Fibroblast of lung (primary cell): Measurements from ENCODE around the gene ARMC9. TPM values are rescaled to one million over a fixed set of nuclear protein-coding genes. Genes with fewer than 3 reads are reported as not detected.

ENCODE experiments used
- DNase-seq, 2 donors: peaks; one replicate each; pipeline versions ENCODE4 v3.0.0 to v3.0.0-alpha.2; 2010; ENCODE audit warnings: low read depth in 2 of 2
- H2AFZ ChIP-seq: 2 replicates; pipeline ENCODE4 v1.5.1; 2012; ENCODE audit warnings: low read length, control low read depth, inconsistent platforms
- H3K27ac ChIP-seq: 2 replicates; pipeline ENCODE4 v1.5.1; 2011; ENCODE audit warnings: low read length, control low read depth; ENCODE audit not compliant: insufficient read depth
- H3K27me3 ChIP-seq: 2 replicates; pipeline ENCODE4 v1.5.1; 2011; ENCODE audit warnings: mild to moderate bottlenecking, low read length; ENCODE audit not compliant: control insufficient read depth, insufficient read depth
- H3K36me3 ChIP-seq: 2 replicates; pipeline ENCODE4 v1.5.1; 2011; ENCODE audit warnings: low read length; ENCODE audit not compliant: control insufficient read depth, insufficient read depth
- H3K4me1 ChIP-seq: 2 replicates; pipeline ENCODE4 v1.5.1; 2011; ENCODE audit warnings: low read length; ENCODE audit not compliant: control insufficient read depth, insufficient read depth; ENCODE audit errors: extremely low read depth
- H3K4me2 ChIP-seq: 2 replicates; pipeline ENCODE4 v1.5.1; 2011; ENCODE audit warnings: low read length, control low read depth; ENCODE audit not compliant: insufficient read depth; ENCODE audit errors: extremely low read depth
- H3K4me3 ChIP-seq, 4 experiments: fragments of 200-600 bp in 1 of 4; sonication (generic) in 1 of 4; replicated peaks in 1 of 4; 2 replicates each; pipeline ENCODE4 v1.5.1; 2011 to 2016; ENCODE audit warnings: low read length in 4 of 4, low read depth in 3 of 4, mild to moderate bottlenecking in 3 of 4, control low read depth in 2 of 4, inconsistent platforms in 1 of 4, mixed read lengths in 1 of 4; ENCODE audit not compliant: insufficient read depth in 1 of 4; ENCODE audit errors: control extremely low read depth in 1 of 4
- H3K79me2 ChIP-seq: 2 replicates; pipeline ENCODE4 v1.5.1; 2012; ENCODE audit warnings: mild to moderate bottlenecking, low read length, inconsistent platforms; ENCODE audit not compliant: control insufficient read depth, insufficient read depth
- H3K9ac ChIP-seq: 2 replicates; pipeline ENCODE4 v1.5.1; 2011; ENCODE audit warnings: mild to moderate bottlenecking, low read length, control low read depth; ENCODE audit not compliant: insufficient read depth
- H3K9me3 ChIP-seq: 2 replicates; pipeline ENCODE4 v1.5.1; 2012; ENCODE audit warnings: low read depth, low read length; ENCODE audit not compliant: control insufficient read depth, insufficient read depth
- H4K20me1 ChIP-seq: 2 replicates; pipeline ENCODE4 v1.5.1; 2011; ENCODE audit warnings: low read length; ENCODE audit not compliant: control insufficient read depth, insufficient read depth; ENCODE audit errors: extremely low read depth
- CTCF ChIP-seq, 2 donors: IDR thresholded peaks in 1 of 2; conservative IDR thresholded peaks in 1 of 2; 1 replicate in 1 of 2; 2 replicates in 1 of 2; pipeline ENCODE4 v1.5.1; 2011 to 2012; ENCODE audit warnings: low read length in 2 of 2, control low read depth in 1 of 2, inconsistent platforms in 1 of 2, low read depth in 1 of 2, mild to moderate bottlenecking in 1 of 2
- EZH2 ChIP-seq: IDR thresholded peaks from 2 replicates; pipeline ENCODE4 v1.5.1; 2012; ENCODE audit warnings: low read length, control low read depth, mild to moderate bottlenecking; ENCODE audit errors: missing control alignments
- polyA plus RNA-seq, 2 donors: library from polyadenylated mRNA; depleted of rRNA in 1 of 2; stranded (reverse) in 1 of 2; unstranded in 1 of 2; fragments of >200 nt; gene quantifications; 2 replicates each; pipeline ENCODE4 v1.2.1, GENCODE V29; 2011 to 2012; ENCODE audit warnings: missing spikeins in 1 of 2
- total RNA-seq: library from RNA; depleted of rRNA; stranded (reverse); fragments of >200 nt; gene quantifications from 2 replicates; pipeline ENCODE4 v1.2.1, GENCODE V29; 2014

Gene ARMC9
- total and polyA plus RNA-seq, 2 donors (not counting 1 experiment from before 2014, with no cell fraction given), result 68.4 to 153 TPM

DNA sequence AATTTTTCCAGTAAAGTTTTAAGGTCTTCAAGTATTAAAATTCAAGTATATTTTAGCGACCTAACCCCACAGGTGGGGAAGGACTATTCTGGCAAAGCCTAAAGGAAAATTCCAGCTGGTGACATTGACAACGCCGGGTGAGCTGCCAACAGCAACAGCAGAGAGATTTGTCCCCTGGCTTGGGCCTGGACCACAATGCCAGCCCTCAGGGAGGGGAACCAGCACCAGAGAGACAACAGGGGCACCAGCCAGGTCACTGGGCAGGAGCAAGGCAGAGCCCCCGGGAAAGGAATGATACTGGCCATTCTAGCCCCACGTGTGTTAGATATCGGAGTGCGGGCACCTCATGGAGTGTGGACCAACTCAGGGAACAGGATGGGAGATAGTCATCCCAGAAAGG is 95.7 kb downstream of the ARMC9 start:
- Histone ChIP-seq H3K27ac (no peak overlapping the region), H3K27me3 (no peaks in the 10 kb centered on the region), H3K9me3 (no peaks in the 10 kb centered on the region), H3K9ac (no peak overlapping the region), H3K36me3 (peaks cover 10% of the 10 kb centered on the region), H4K20me1 (no peaks in the 10 kb centered on the region), H3K4me2 (no peak overlapping the region), H2AFZ (no peak overlapping the region), H3K79me2 (no peaks in the 10 kb centered on the region), H3K4me3 (no peak overlapping the region), H3K4me1 (no peaks in the 10 kb centered on the region)
- no peak for DNase-seq
- no peak for TF ChIP-seq CTCF (conservative IDR thresholded peaks at IDR 0.05 in 1 of 2, IDR thresholded peaks at IDR 0.05 in 1 of 2; ENCODE audit: low read depth in 1 of 2, low read length in 2 of 2)
- no peak for TF ChIP-seq EZH2

DNA sequence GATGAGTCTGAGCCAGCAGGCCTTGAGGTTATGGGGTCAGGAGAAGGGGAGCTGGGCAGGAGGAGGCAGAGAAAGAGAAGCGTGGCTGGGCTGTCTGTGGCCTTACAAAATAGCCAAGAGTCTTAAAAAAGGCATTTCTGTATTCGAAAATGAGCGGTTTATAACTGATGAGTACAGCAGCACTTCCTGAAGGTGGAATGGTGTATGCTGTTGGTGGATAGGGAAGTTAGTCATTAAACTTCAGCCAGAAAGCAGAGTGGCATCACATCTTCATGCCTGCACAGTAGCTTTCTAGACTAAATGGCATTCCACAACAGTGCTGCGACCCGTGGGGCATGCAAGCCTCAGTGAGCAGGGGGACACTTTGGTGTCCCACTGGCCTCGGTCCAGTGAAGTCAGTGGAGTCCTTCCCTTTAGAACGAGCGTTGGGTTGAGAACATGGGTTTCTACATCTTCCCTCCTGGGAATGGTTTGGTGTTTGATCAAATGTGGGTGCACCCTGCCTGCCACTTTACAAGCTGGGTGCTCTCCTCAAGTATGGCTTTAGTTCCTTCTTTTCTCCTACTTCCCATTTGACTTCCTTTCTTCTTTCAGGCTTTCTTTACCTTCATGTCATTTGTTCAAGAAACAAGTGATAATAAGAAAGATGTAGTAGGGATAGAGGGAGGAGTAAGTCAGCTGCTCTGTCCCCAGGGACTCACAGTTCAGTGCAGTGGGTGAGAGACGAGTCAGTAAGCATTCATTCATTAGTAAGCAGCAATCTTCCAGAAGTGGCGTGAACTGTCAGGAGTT is 96.3 kb downstream of the ARMC9 start:
- no peak overlapping the region for H3K4me3 ChIP-seq
- peaks cover 8% of the 10 kb centered on the region for H3K36me3 ChIP-seq
- H3K4me1 ChIP-seq, result no peaks in the 10 kb centered on the region
- H3K27me3 ChIP-seq, result no peaks in the 10 kb centered on the region
- H3K9ac ChIP-seq, result no peak overlapping the region
- no peaks in the 10 kb centered on the region for H4K20me1 ChIP-seq
- H3K4me2 ChIP-seq, result no peak overlapping the region
- TF ChIP-seq EZH2 (no peak), CTCF (conservative IDR thresholded peaks at IDR 0.05 in 1 of 2, IDR thresholded peaks at IDR 0.05 in 1 of 2; ENCODE audit: low read depth in 1 of 2, low read length in 2 of 2) (no peak)
- no peak for DNase-seq
- no peak overlapping the region for H2AFZ ChIP-seq
- H3K9me3 ChIP-seq, result no peaks in the 10 kb centered on the region
- no peak overlapping the region for H3K27ac ChIP-seq
- no peaks in the 10 kb centered on the region for H3K79me2 ChIP-seq

DNA sequence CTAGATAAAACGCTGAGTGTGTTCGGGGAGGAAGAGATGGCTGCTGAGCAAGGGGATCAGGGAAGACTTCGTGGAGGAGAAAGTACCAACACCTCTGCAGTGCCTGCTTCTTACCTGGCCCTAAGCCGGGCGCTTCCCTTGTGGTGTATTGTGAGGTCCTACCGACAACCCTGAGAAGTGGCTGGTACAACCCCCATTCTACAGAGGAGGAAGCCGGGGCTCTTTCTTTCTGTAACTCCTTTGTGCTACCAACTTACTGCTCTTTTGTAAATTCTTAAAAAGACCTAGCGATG is 96.9 kb downstream of the ARMC9 start:
- H3K4me1 ChIP-seq, result no peaks in the 10 kb centered on the region
- TF ChIP-seq EZH2 (no peak), CTCF (conservative IDR thresholded peaks at IDR 0.05 in 1 of 2, IDR thresholded peaks at IDR 0.05 in 1 of 2; ENCODE audit: low read depth in 1 of 2, low read length in 2 of 2) (no peak)
- no peak overlapping the region for H3K4me3 ChIP-seq
- no peak overlapping the region for H3K9ac ChIP-seq
- H3K27ac ChIP-seq, result no peak overlapping the region
- H3K27me3 ChIP-seq, result no peaks in the 10 kb centered on the region
- H3K4me2 ChIP-seq, result no peak overlapping the region
- H2AFZ ChIP-seq, result no peak overlapping the region
- peaks cover 8% of the 10 kb centered on the region for H3K36me3 ChIP-seq
- H4K20me1 ChIP-seq, result no peaks in the 10 kb centered on the region
- H3K9me3 ChIP-seq, result no peaks in the 10 kb centered on the region
- H3K79me2 ChIP-seq, result no peaks in the 10 kb centered on the region
- DNase-seq, result no peak
